GM12873 (cell line): ENCODE data around the gene SLC1A4.

Source experiments
- TF ChIP-seq, protein P1 (sequence below): IDR thresholded peaks from 2 replicates; pipeline ENCODE4 v1.5.1; 2012; ENCODE audit warnings: low read depth, mild to moderate bottlenecking, moderate library complexity, low read length, control low read depth; ENCODE audit not compliant: insufficient read depth; ENCODE audit errors: missing control alignments

SLC1A4 gene

GRCh38 chr2:65045651-65046050 lies 56.5 kb downstream of the SLC1A4 start:
- TF ChIP-seq, protein P1, sequence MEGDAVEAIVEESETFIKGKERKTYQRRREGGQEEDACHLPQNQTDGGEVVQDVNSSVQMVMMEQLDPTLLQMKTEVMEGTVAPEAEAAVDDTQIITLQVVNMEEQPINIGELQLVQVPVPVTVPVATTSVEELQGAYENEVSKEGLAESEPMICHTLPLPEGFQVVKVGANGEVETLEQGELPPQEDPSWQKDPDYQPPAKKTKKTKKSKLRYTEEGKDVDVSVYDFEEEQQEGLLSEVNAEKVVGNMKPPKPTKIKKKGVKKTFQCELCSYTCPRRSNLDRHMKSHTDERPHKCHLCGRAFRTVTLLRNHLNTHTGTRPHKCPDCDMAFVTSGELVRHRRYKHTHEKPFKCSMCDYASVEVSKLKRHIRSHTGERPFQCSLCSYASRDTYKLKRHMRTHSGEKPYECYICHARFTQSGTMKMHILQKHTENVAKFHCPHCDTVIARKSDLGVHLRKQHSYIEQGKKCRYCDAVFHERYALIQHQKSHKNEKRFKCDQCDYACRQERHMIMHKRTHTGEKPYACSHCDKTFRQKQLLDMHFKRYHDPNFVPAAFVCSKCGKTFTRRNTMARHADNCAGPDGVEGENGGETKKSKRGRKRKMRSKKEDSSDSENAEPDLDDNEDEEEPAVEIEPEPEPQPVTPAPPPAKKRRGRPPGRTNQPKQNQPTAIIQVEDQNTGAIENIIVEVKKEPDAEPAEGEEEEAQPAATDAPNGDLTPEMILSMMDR: no peak

- TF ChIP-seq, protein P1: no peak
Measured at GRCh38 chr2:65046633-65047407, 57.6 kb downstream of the SLC1A4 start.

DNA sequence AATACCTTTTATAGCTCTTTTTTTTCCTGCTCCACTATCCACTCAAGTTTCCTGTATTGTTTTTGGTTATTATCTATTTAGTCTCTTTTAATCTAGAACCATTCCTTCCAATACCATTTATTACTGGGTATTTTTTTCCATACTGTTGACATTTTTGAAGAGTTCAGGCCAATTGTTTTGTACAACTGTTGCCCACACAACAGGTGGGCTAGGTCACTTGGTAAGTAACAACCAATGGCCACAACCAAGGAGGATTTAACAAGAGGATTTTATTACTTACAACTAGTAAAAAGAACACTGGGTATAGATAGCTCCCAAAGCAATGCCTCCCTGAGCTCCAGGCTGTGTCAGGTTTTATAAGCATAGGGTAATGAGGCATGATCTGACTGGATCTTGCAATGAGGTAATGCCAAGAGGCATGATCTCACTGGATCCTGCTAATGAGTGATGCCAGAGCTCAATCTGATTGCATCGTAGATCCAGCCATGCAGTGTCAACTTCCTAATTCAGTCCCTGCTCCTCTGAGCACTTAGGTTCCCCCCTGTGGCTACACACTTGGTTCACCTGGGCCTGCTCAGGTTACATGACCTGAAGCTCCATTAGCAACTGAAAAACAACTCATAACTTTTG lies 59.9 kb downstream of the SLC1A4 start:
- TF ChIP-seq, protein P1: no peak

DNA sequence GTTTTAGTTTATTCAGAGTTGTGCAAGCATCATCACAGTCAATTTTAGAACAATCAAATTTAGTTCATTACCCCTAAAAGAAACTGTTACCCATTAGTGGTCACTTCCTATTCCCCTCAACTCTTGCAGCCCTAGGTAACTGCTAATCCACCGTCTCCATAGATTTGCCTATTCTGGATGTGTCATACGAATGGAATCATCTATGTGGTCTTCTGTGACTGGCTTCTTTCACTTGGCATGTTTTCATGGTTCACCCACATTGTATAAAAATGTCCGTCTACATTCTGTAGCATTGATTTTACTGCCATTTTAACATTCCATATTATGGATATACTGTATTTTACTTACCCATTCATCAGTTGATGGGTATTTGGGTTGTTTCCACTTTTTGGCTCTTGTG lies 61.7 kb downstream of the SLC1A4 start:
- TF ChIP-seq, protein P1: no peak

DNA sequence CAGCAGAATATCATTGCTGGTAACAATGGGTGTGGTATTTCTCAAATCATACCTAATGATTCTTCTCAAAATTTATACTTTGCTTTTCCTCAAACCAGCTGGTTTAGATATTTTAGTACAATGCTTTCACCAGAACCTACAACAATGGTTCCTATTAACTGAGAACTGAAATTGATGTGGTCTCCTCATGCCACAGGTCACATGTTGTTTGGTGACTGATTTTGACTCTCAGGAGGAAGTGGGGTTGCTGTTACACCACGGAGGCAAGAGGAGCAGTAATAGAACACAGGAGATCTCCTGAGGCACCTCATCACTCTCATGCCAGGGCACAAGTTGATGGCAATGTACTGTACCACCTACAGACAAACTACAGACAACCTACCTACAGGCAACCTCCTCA lies 64.0 kb downstream of the SLC1A4 start:
- TF ChIP-seq, protein P1: no peak

DNA sequence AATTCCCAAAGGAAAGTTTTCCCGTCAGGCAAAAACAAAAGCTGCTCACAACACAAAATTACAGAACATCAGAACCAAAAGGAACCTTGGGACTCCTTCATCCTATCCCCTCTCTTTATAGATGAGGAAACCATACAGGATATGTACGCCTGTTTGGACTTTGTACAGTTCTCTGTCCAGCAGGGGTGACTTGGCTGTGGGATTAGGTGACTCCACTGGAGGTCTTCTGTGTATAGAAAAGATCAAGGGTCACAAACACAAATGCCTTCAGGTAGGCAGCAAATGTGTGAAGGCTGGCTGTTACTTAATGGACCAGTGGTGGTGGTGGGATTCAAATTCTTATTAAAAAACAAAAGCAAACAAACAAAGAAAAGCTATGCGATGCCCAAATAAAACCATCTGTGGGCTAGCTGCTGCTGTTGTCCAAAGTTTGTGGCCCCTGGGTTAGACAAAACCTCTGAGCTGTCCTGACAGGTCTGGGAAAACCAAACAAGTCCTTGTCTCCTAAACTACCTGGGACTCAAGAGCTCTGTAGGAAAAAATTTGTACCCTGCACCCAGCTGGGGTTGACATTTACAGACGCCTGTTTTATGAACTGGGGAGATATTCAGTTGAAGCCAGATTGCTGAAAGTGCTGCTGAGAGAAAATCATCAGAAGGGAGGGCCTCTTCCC lies 65.7 kb downstream of the SLC1A4 start:
- TF ChIP-seq, protein P1: no peak
